ACHN (cell line): ENCODE results near the gene GRID2.

Experiments used
- DNase-seq: peaks from one replicate; pipeline ENCODE4 v3.0.0-alpha.2; 2015
- in situ Hi-C: cut with HindIII; loops from 2 replicates; pipeline ENCODE4 v1.10.0; 2017; ENCODE audit warnings: low sequenced_read_pairs, low pct_ligation_motif_present, low pct_unique_long_range_greater_than_20kb

The GRID2 gene

DNA sequence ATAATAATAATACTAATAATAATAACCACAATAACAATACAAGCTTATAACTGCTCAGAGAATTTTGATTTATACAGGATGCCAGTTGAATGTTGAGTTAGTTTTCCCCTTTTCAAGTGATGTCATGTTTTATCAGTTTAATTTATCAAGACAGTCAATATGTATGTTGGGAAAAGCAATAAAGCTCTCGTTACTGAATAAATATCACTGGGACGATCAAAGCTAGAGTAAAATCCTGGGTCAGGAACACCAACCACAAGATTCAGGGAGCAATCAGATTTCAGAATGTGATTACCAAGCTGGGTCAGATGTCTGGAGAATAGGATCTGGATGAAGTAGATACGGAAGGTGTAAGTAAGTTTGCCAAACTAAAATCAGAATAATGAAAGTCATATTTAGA, 179.6 kb downstream of the GRID2 start:
- in situ Hi-C loops: no loop called here
- no peak for DNase-seq

DNA sequence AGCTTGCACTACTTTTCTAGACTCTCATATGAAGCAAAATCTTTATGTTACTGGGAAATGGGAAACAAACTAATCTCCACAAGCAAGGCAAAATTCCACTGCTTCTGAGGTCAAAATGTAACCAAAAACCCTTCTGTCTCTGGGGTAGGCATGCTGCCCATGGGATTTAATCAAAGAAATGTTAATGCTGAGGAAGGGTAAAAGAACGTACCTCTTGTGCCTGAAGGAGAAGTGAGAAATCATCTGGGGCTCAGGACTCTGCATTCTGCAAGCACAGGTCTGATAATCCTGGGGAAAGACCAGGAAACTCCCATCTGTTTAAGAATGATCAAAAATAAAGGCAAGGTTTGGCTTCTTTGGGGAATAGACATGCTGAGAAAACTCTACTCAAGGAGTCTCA, 184.7 kb downstream of the GRID2 start:
- in situ Hi-C loops: no loop called here
- DNase-seq: no peak

- in situ Hi-C loops: no loop called here
- DNase-seq: no peak
These were observed 193.4 kb downstream of the GRID2 start for GRCh38 chr4:92497141-92497540.

DNA sequence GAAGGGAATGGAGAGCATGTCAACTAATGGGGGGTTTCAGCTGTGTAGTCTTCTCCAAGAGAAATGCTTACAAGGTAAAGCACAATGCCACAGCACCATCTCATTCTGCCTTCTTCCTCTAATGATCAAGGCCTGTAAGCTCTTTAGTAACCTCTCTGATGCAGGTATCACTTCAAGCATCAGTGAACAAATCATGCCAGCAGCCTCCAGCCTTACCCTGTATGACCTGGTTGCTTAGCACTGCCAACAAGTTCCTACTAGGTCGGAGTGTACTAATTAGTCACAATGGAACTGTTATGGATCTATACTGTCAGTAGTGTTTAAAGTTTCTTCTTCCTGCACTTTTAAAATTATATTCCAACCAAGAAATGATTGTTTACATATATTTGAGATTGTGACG, 197.7 kb downstream of the GRID2 start:
- in situ Hi-C loops: no loop called here
- DNase-seq: no peak

GRCh38 chr4:92506933-92507332, 203.2 kb downstream of the GRID2 start:
- no peak for DNase-seq
- in situ Hi-C loops: no loop called here

GRCh38 chr4:92514627-92515026, 210.9 kb downstream of the GRID2 start:
- DNase-seq: no peak
- in situ Hi-C loops: no loop called here

DNA sequence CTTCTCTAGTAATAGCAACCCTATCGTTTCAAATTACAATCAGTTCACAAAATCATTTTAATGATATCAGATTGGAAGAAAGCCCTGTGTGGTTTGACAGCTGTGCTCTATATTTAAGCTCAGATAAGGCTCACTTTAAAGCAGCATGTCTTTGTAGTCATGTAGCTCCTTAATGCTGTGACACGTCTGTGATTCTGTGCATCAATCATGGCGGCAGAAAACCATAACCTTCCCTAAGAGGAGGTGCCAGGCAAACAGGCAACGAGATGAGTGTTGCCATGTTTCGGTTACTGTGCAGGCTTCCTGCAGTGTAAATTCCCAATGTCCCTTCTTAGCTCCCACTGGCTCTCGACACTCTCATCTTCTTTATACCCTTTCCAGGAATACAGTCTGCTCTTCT, 212.7 kb downstream of the GRID2 start:
- in situ Hi-C loops: no loop called here
- DNase-seq: no peak

- no peak for DNase-seq
- in situ Hi-C loops: no loop called here
These were observed 216.0 kb downstream of the GRID2 start for GRCh38 chr4:92519727-92520126.

GRCh38 chr4:92520563-92520962, 216.8 kb downstream of the GRID2 start:
- no peak for DNase-seq
- in situ Hi-C loops: no loop called here

DNA sequence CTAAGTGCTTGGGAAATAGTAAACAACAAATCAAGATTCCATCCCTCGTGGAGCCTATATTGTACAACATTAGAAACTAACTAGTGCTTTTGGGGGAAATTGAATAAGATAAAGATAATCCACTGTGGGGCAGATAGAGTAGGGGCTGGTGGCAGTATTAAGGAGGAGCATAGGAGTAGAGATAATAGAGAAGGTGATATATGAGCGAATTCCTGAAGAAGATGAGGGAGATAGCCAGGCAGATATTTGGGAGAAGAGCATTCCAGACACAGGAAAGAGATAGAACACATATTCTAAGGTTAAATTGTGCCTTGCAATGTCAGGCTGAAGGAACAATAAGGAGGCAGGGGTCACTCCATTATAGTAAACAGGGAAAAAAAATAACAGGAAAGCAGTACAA, 218.2 kb downstream of the GRID2 start:
- DNase-seq: no peak
- in situ Hi-C loops: no loop called here

DNA sequence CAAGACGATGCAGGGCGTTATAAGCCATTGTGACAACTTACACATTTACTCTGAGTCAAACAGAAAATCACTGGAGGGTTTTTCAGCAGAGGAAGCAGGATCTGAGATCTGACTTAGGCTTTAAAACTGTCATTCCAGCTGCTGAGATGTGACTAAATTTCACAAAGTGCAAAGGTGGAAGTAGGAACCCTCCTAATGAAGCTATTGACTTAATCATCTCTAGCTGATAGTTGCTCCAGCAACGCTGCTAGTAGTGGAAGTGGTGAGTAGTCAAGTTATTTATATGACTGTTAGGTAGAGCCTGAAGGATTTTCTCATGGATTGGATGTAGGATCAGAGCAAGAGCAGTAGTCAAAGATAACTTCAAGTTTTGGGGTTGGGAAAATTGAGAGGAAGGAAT, 218.6 kb downstream of the GRID2 start:
- no peak for DNase-seq
- in situ Hi-C loops: no loop called here

DNA sequence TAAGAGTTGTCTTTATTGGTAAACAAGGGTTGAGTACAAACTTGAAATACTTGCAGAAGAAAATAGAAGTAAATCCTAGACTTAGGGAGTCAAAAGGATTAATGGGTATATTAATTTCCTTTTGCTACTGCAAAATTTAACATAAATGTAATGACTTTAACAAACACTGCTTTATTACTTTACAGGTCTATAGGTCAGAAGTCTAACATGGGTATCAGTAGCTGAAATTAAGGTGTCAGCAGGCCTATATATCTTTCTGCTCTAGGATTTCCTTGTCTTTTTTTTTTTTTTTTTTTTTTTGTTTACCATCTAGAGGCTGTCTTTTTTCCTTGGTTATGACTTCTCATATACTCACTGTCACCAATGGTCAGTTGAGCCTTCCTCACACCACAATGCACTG, 220.4 kb downstream of the GRID2 start:
- in situ Hi-C loops: no loop called here

GRCh38 chr4:92528541-92528940, 224.8 kb downstream of the GRID2 start:
- in situ Hi-C loops: no loop called here
- DNase-seq: no peak

More for the DNA sequence above, 220.4 kb downstream of the GRID2 start:
- DNase-seq: no peak

DNA sequence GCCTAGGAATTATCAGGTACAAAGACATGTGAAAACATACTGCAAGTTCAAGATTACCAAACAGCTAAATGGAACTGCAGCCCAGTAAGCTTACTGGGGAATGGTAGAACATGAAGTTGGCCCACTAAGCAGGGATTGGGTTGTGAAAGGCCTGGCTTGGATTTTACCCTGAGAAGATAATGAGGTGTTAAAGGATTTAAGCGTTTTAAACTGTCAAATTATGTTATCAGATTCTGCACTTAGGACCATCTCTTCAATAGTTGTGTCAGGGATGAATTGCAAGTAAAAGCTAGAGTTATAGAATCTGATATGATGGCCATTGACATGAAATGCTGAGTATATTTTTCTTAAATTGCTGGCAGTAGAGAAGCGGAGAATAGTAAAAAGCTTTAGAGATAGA, 225.7 kb downstream of the GRID2 start:
- no peak for DNase-seq
- in situ Hi-C loops: no loop called here

DNA sequence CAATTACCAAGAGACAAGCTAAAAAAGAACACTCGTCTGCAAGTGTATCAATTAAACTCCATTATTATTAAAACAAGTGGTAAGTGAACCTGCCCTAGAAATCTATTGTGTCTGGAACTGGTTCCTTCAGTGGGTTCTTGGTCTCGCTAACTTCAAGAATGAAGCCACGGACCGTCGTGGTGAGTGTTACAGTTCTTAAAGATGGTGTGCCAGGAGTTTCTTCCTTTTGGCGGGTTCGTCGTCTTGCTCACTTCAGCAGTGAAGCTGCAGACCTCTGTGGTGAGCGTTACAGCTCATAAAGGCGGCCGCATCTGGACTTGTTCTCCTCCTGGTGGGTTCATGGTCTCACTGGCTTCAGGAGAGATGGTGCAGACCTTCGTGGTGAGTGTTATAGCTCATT, 231.8 kb downstream of the GRID2 start:
- no peak for DNase-seq
- in situ Hi-C loops: no loop called here

- in situ Hi-C loops: no loop called here
- no peak for DNase-seq
These were observed 247.8 kb downstream of the GRID2 start for GRCh38 chr4:92551616-92552015.

DNA sequence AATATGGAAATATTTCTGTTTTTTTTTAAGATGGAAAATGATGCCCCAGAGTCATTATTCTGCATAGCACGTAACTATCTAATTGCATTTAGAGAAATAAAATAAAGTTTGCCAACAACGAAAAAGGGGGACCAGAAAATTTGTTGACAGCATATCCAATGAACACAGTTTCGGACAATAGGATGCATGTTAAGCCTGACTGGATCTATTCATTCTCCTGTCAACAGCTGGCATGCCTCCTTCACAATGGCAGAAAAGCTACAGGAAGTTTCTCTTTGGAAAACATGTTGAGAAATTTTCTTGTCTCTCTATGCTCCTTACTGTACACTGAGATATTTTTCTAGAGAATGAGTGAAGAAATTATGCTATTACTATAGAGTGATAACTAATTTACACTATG, 262.5 kb downstream of the GRID2 start:
- DNase-seq: no peak
- in situ Hi-C loops: no loop called here

GRCh38 chr4:92580816-92581215, 277.1 kb downstream of the GRID2 start:
- DNase-seq: no peak

DNA sequence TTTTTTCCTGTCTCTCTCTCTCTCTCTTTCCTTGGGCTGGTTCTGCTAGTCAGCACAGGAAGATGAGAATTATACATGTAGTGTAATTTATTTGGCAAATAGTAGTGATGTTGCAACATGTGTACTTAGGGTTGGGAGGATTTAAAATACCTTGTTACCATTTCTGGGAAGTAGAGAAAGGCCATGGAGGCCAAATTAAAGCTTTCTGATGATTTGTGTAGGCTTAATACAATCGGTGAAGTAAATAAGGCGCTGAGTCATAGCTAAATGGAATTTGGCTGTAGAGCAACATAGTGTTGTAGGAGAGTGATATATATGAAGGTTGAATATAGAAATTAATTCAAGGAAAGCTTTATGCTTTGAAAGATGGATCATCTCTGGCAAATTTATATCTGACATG, 295.3 kb downstream of the GRID2 start:
- in situ Hi-C loops: no loop called here
- DNase-seq: no peak

More at GRCh38 chr4:92580816-92581215, 277.1 kb downstream of the GRID2 start:
- in situ Hi-C loops: no loop called here

- DNase-seq: peak; percentile 2
- in situ Hi-C loops: no loop called here
These were observed 296.9 kb downstream of the GRID2 start for GRCh38 chr4:92600638-92601037.

- no peak for DNase-seq
- in situ Hi-C loops: no loop called here
These were observed 302.5 kb downstream of the GRID2 start for GRCh38 chr4:92606227-92606626.
